Keratinocyte (primary cell): ENCODE measurements around the gene ST3GAL6.

Experiments
- EZH2 ChIP-seq: IDR thresholded peaks from one replicate; pipeline ENCODE4 v1.6.1; 2012; ENCODE audit warnings: inconsistent platforms, mild to moderate bottlenecking, low read length, moderate library complexity
- TF ChIP-seq, protein P1 (sequence below), 3 experiments: IDR thresholded peaks in 1 of 3; conservative IDR thresholded peaks in 1 of 3; optimal IDR thresholded peaks in 1 of 3; 2 replicates in 2 of 3; 3 replicates in 1 of 3; pipeline versions ENCODE3 to v1.5.1; 2011; ENCODE audit warnings: low read length in 3 of 3, mild to moderate bottlenecking in 3 of 3, moderate library complexity in 2 of 3, control low read depth in 1 of 3, inconsistent platforms in 1 of 3; ENCODE audit not compliant: insufficient read depth in 2 of 3; ENCODE audit errors: extremely low read depth in 1 of 3

DNA sequence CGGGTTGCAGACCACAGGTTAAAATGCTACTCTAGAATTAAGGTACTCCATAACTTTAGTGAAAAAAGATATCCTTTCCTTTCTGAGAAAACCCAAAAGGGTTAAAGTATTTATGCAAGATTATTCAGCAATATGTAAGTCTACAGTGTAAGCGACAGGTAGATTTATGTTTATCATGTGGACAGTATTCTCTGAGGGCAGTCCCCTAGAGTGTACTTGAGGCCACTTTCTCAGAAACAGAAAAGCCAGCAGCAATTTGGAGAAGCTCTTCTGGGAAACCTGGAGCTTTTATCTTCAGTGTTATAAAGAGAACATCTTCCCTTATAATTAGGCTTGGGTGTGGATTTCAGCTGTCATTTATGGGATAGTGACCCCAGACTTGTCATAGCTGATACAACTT, 8.9 kb downstream of the ST3GAL6 start:
- TF ChIP-seq, protein P1, sequence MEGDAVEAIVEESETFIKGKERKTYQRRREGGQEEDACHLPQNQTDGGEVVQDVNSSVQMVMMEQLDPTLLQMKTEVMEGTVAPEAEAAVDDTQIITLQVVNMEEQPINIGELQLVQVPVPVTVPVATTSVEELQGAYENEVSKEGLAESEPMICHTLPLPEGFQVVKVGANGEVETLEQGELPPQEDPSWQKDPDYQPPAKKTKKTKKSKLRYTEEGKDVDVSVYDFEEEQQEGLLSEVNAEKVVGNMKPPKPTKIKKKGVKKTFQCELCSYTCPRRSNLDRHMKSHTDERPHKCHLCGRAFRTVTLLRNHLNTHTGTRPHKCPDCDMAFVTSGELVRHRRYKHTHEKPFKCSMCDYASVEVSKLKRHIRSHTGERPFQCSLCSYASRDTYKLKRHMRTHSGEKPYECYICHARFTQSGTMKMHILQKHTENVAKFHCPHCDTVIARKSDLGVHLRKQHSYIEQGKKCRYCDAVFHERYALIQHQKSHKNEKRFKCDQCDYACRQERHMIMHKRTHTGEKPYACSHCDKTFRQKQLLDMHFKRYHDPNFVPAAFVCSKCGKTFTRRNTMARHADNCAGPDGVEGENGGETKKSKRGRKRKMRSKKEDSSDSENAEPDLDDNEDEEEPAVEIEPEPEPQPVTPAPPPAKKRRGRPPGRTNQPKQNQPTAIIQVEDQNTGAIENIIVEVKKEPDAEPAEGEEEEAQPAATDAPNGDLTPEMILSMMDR (optimal IDR thresholded peaks at IDR 0.05 in 1 of 3, IDR thresholded peaks at IDR 0.05 in 1 of 3, conservative IDR thresholded peaks at IDR 0.05 in 1 of 3; ENCODE audit: extremely low read depth in 1 of 3, insufficient read depth in 2 of 3, low read length in 3 of 3), result no peak
- TF ChIP-seq EZH2, result no peak
